RWPE1 (cell line): ENCODE measurements around the gene PUS7L.

ENCODE experiments used
- CTCF ChIA-PET: fragments of 350-600 bp; sonication (Branson Sonifier 250); formaldehyde crosslinking; extraction: SDS; loops from one replicate; lab custom pipeline; 2021; lab: Yijun Ruan, JAX
- POLR2A ChIA-PET: fragments of 400-600 bp; formaldehyde crosslinking; extraction: SDS; loops from one replicate; lab custom pipeline; 2020; ENCODE audit warnings: antibody characterized with exemption; ENCODE audit not compliant: low non-redundant PET; lab: Yijun Ruan, JAX
- DNase-seq: peaks from one replicate; pipeline ENCODE4 v3.0.0; 2012; ENCODE audit warnings: low spot score
- H3K27ac ChIP-seq: fragments of 450-650 bp; 2 replicates; pipeline ENCODE4 v1.5.1; 2017
- CTCF ChIP-seq: fragments of 450-650 bp; conservative IDR thresholded peaks from 2 replicates; pipeline ENCODE4 v1.5.1; 2017; ENCODE audit warnings: low read depth, mild to moderate bottlenecking

The PUS7L gene

GRCh38 chr12:43797561-43798217, 39.1 kb upstream of the PUS7L start:
- ChIA-PET POLR2A (no interaction called here), CTCF (no interaction called here)
- no peak for TF ChIP-seq CTCF
- no peak overlapping the region for H3K27ac ChIP-seq
- no peak for DNase-seq

GRCh38 chr12:43795716-43796280, 37.2 kb upstream of the PUS7L start:
- no peak for DNase-seq
- no peak overlapping the region for H3K27ac ChIP-seq
- CTCF ChIA-PET, result interaction anchor here (0.5 to 0.7 kb wide), 2 partner anchors 23 to 690 kb away, joined by 3 read pairs; no protein-coding TSS in a partner anchor
- POLR2A ChIA-PET, result no interaction called here
- no peak for TF ChIP-seq CTCF

- DNase-seq, result no peak
- no peak for TF ChIP-seq CTCF
- H3K27ac ChIP-seq, result no peak overlapping the region
- CTCF ChIA-PET, result no interaction called here
- POLR2A ChIA-PET, result no interaction called here
Measured at GRCh38 chr12:43789941-43790340, 31.4 kb upstream of the PUS7L start.

- no peak for TF ChIP-seq CTCF
- ChIA-PET CTCF (interaction anchor here (0.5 to 1.2 kb wide), 3 partner anchors 18 to 1447 kb away, joined by 3 to 4 read pairs (median 3); no protein-coding TSS in a partner anchor), POLR2A (no interaction called here)
- no peak for DNase-seq
- no peak overlapping the region for H3K27ac ChIP-seq
Measured at GRCh38 chr12:43786899-43787693, 28.5 kb upstream of the PUS7L start.

GRCh38 chr12:43776498-43776897, 17.9 kb upstream of the PUS7L start:
- peak; percentile 37; the same call in 1 of the 2 replicates for TF ChIP-seq CTCF
- ChIA-PET CTCF (interaction anchor here (0.5 to 2.4 kb wide), 6 partner anchors 8 to 1334 kb away, joined by 3 to 24 read pairs (median 4); no protein-coding TSS in a partner anchor), POLR2A (no interaction called here)
- H3K27ac ChIP-seq, result no peak overlapping the region
- peak; percentile 24 for DNase-seq

- no peak for DNase-seq
- ChIA-PET CTCF (interaction anchor here (0.6 kb wide), 1 partner anchor 1230 kb away, joined by 6 read pairs; no protein-coding TSS in a partner anchor), POLR2A (no interaction called here)
- TF ChIP-seq CTCF, result no peak
- H3K27ac ChIP-seq, result no peak overlapping the region
Measured at GRCh38 chr12:43766291-43766690, 7.7 kb upstream of the PUS7L start.
